A549 (cell line): ENCODE measurements around the gene CGB3. TPM values are rescaled to one million over a fixed set of nuclear protein-coding genes. Genes with fewer than 3 reads are reported as not detected.
A peak's percentile ranks its signal among the peaks of the same experiment; 100 is the strongest.

Experiments
- ATAC-seq, 2 experiments: fragments of 200-7000 bp in 1 of 2; fragments of >200 bp in 1 of 2; cut with Nextera tagmentation in 1 of 2; cut with Tn5 transposase in 1 of 2; 3 replicates each; pipeline versions ENCODE4 v1.8.0 to v1.9.1; 2018 to 2020; ENCODE audit warnings: mild to moderate bottlenecking in 1 of 2, moderate library complexity in 1 of 2
- CTCF ChIA-PET: fragments of 300-600 bp; sonication (Branson Sonifier 250); formaldehyde crosslinking; extraction: SDS; loops from one replicate; lab custom pipeline; 2021; ENCODE audit warnings: antibody characterized with exemption, inconsistent platforms; lab: Yijun Ruan, JAX
- POLR2A ChIA-PET: fragments of 350-600 bp; formaldehyde crosslinking; extraction: SDS; loops from one replicate; lab custom pipeline; 2021; ENCODE audit warnings: antibody characterized with exemption, inconsistent platforms; lab: Yijun Ruan, JAX
- DNase-seq, 2 experiments: peaks; one replicate each; pipeline versions ENCODE4 v3.0.0 to v3.0.0-alpha.2; 2011 to 2016; ENCODE audit warnings: low read depth in 1 of 2, low spot score in 1 of 2
- FAIRE-seq: peaks from 2 replicates; lab custom pipeline; 2011; peaks lifted over from hg19 to GRCh38; lab: Jason Lieb, UNC
- H3K27ac ChIP-seq, 2 experiments: fragments of >200 bp; sonication (Bioruptor Twin); formaldehyde crosslinking; 3 replicates each; pipeline ENCODE4 v1.5.1; 2016 to 2017
- H3K4me1 ChIP-seq: fragments of >200 bp; sonication (Bioruptor Twin); formaldehyde crosslinking; 3 replicates; pipeline ENCODE4 v1.6.1; 2016
- H3K4me2 ChIP-seq: fragments of >200 bp; sonication (Bioruptor Twin); formaldehyde crosslinking; 3 replicates; pipeline ENCODE4 v1.6.1; 2016
- H3K4me3 ChIP-seq: fragments of >200 bp; sonication (Bioruptor Twin); formaldehyde crosslinking; 3 replicates; pipeline ENCODE4 v1.5.1; 2016
- H3K9me3 ChIP-seq: fragments of >200 bp; sonication (Bioruptor Twin); formaldehyde crosslinking; 3 replicates; pipeline ENCODE4 v1.6.1; 2016
- CBX2 ChIP-seq: fragments of 200-600 bp; sonication (generic); IDR thresholded peaks from 2 replicates; pipeline ENCODE4 v1.6.1; 2016; ENCODE audit warnings: low read depth, mild to moderate bottlenecking, borderline replicate concordance
- CHD4 ChIP-seq: fragments of 200-600 bp; sonication (generic); IDR thresholded peaks from 2 replicates; pipeline ENCODE4 v1.6.1; 2016; ENCODE audit warnings: antibody characterized with exemption, mild to moderate bottlenecking, borderline replicate concordance
- EHMT2 ChIP-seq: fragments of 200-600 bp; sonication (generic); IDR thresholded peaks from 2 replicates; pipeline ENCODE4 v1.6.1; 2016; ENCODE audit warnings: antibody characterized with exemption, low read depth, mild to moderate bottlenecking, moderate library complexity
- FOSB ChIP-seq: fragments of 250-450 bp; sonication (Bioruptor Pico); IDR thresholded peaks from 2 replicates; pipeline ENCODE4 v1.5.0; 2020; ENCODE audit warnings: mild to moderate bottlenecking, moderate library complexity
- FOXS1 ChIP-seq: fragments of 250-450 bp; sonication (Bioruptor Pico); IDR thresholded peaks from 2 replicates; pipeline ENCODE4 v1.5.0; 2020; ENCODE audit warnings: mild to moderate bottlenecking, moderate library complexity
- GATA3 ChIP-seq: IDR thresholded peaks from 2 replicates; pipeline ENCODE4 v1.6.1; 2012; ENCODE audit warnings: borderline replicate concordance
- HDAC2 ChIP-seq: fragments of 200-600 bp; sonication (generic); IDR thresholded peaks from 2 replicates; pipeline ENCODE4 v1.6.1; 2016
- HOXB13 ChIP-seq: fragments of 250-450 bp; sonication (Bioruptor Pico); IDR thresholded peaks from 2 replicates; pipeline ENCODE4 v1.5.0; 2020; ENCODE audit warnings: low read depth, mild to moderate bottlenecking, moderate library complexity
- HOXB5 ChIP-seq: fragments of 250-450 bp; sonication (Bioruptor Pico); IDR thresholded peaks from 2 replicates; pipeline ENCODE4 v1.5.0; 2020; ENCODE audit warnings: mild to moderate bottlenecking, moderate library complexity
- JUNB ChIP-seq: fragments of >200 bp; sonication (Bioruptor Twin); formaldehyde crosslinking; IDR thresholded peaks from 2 replicates; pipeline ENCODE4 v1.6.1; 2016
- MAFK ChIP-seq: fragments of 450-650 bp; IDR thresholded peaks from 2 replicates; pipeline ENCODE4 v1.6.1; 2014; ENCODE audit not compliant: partially characterized antibody
- NFE2L2 ChIP-seq: fragments of 150-350 bp; conservative IDR thresholded peaks from 2 replicates; pipeline ENCODE4 v1.6.1; 2014; ENCODE audit warnings: low read length
- NR3C1 ChIP-seq: fragments of >200 bp; sonication (Bioruptor Twin); formaldehyde crosslinking; IDR thresholded peaks from 3 replicates; pipeline ENCODE4 v1.6.1; 2017
- RCOR1 ChIP-seq: fragments of 150-350 bp; IDR thresholded peaks from 2 replicates; pipeline ENCODE4 v1.6.1; 2014; ENCODE audit warnings: antibody characterized with exemption, low read length, low read depth
- RFX5 ChIP-seq: fragments of 450-650 bp; IDR thresholded peaks from 2 replicates; pipeline ENCODE4 v1.7.1; 2014; ENCODE audit warnings: antibody characterized with exemption, mild to moderate bottlenecking, moderate library complexity
- RNF2 ChIP-seq: fragments of 200-600 bp; sonication (generic); IDR thresholded peaks from 2 replicates; pipeline ENCODE4 v1.6.1; 2016; ENCODE audit warnings: low read depth, mild to moderate bottlenecking, antibody characterized with exemption, moderate library complexity, borderline replicate concordance
- TFCP2L1 ChIP-seq: fragments of 250-450 bp; sonication (Bioruptor Pico); IDR thresholded peaks from 2 replicates; pipeline ENCODE4 v1.5.0; 2021; ENCODE audit warnings: mild to moderate bottlenecking
- TP53 ChIP-seq: fragments of 250-450 bp; sonication (Bioruptor Pico); IDR thresholded peaks from 2 replicates; pipeline ENCODE4 v1.5.0; 2021; ENCODE audit warnings: mild to moderate bottlenecking, moderate library complexity
- ZFP36 ChIP-seq: fragments of 450-650 bp; IDR thresholded peaks from 2 replicates; pipeline ENCODE4 v1.6.1; 2014; ENCODE audit warnings: borderline replicate concordance; ENCODE audit not compliant: partially characterized antibody
- ZSCAN20 ChIP-seq: fragments of 250-450 bp; sonication (Bioruptor Pico); IDR thresholded peaks from 2 replicates; pipeline ENCODE4 v1.8.0; 2022; ENCODE audit warnings: mild to moderate bottlenecking, moderate library complexity
- WGBS: methylation state at CpG from one replicate; pipeline ENCODE4 v1.1.6; 2017; ENCODE audit errors: missing lambda C conversion rate; 5-methylcytosine and 5-hydroxymethylcytosine counted together
- polyA plus RNA-seq, 4 experiments: library from polyadenylated mRNA; depleted of rRNA in 3 of 4; stranded (reverse); fragments of >200 nt; fragmentation: RNase III in 1 of 4; extraction: RNeasy Plus Mini Kit Qiagen cat#74134 plus additional on column Dnase treatment in 1 of 4; gene quantifications; 2 replicates in 3 of 4; 3 replicates in 1 of 4; pipeline ENCODE4 v1.2.3, GENCODE V29; 2011 to 2017
- TF ChIP-seq, protein P1 (sequence below): fragments of >200 bp; sonication (Bioruptor Twin); formaldehyde crosslinking; IDR thresholded peaks from 3 replicates; pipeline ENCODE4 v1.6.1; 2016
- TF ChIP-seq, protein P2 (sequence below): IDR thresholded peaks from 2 replicates; pipeline ENCODE4 v1.6.1; 2012
- TF ChIP-seq, protein P3 (sequence below): IDR thresholded peaks from 2 replicates; pipeline ENCODE4 v1.6.1; 2012; ENCODE audit warnings: low read depth, borderline replicate concordance

Gene CGB3
- polyA plus RNA-seq, 2 of the 4 experiments (the other 2 are of a cell fraction), result 0.13 TPM; not detected in 1

DNA sequence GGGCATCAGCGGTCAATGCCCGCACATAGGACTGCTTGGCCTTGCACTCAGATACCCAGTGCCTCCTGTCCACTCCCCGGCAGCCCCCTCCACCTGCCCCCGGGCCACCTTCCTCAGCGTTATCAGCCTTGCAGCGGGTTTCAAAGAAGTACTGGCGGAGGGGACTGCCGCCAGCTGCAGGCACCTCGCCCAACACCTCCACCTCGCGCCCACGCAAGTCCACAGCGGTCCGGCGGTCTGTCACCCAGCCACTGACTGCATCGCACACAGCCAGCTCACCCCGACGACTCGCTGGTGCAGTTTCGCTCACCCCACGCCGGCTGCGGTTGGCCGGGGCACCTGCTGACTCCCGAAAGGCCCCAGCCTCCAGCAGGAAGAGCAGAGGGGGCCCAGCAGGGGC, 37.3 kb upstream of the CGB3 start:
- Histone ChIP-seq H3K9me3 (no peaks in the 10 kb centered on the region), H3K4me1 (peaks cover 29% of the 10 kb centered on the region), H3K4me2 (no peak overlapping the region), H3K27ac (no peak overlapping the region), H3K4me3 (no peak overlapping the region)
- no peak for DNase-seq
- WGBS, result 94% methylated on average over 25 of the region's 25 CpGs
- TF ChIP-seq CHD4, result no peak
- no peak for TF ChIP-seq RNF2
- no peak for TF ChIP-seq HDAC2
- no peak for TF ChIP-seq GATA3
- TF ChIP-seq ZSCAN20, result no peak
- TF ChIP-seq FOSB (CRISPR knock-in tag), result no peak
- TF ChIP-seq FOXS1, result no peak
- no peak for TF ChIP-seq TFCP2L1 (CRISPR knock-in tag)
- no peak for TF ChIP-seq ZFP36
- no peak for ATAC-seq
- ChIA-PET POLR2A (interaction anchor here (0.7 kb wide), 1 partner anchor 8 kb away, joined by 3 read pairs; no protein-coding TSS in a partner anchor), CTCF (interaction anchor here (1.0 to 7.3 kb wide), 8 partner anchors 11 to 273 kb away, joined by 3 to 96 read pairs (median 8); partner anchors contain the start of genes GYS1, KCNA7 and RUVBL2)
- no peak for FAIRE-seq

DNA sequence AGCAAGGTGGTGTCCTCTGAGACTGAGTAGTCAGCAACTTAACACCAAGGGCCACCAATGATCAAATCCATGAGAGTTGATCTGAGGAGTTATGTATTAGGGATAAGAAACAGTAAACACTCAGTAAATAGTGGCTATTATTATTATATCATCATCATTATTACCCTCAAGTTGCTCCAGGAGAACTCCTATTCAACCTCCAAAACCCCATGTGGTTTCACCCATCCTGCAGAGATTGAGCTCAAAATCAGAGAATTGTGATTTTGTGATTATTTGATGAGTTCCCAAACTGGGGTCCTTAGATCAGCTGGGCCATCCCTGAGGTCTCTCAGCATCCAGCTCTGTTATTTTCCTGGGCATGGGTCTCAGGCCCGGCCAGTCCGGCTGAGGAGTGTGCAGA, 36.9 kb upstream of the CGB3 start:
- FAIRE-seq (peak; percentile 18), ATAC-seq (no peak), DNase-seq (no peak)
- H3K4me3 ChIP-seq, result no peak overlapping the region
- H3K4me2 ChIP-seq, result no peak overlapping the region
- H3K4me1 ChIP-seq, result peaks cover 28% of the 10 kb centered on the region
- ChIA-PET CTCF (interaction anchor here (0.9 to 7.3 kb wide), 11 partner anchors 12 to 273 kb away, joined by 3 to 96 read pairs (median 4); partner anchors contain the start of genes GYS1, KCNA7 and RUVBL2), POLR2A (no interaction called here)
- TF ChIP-seq, protein P1, sequence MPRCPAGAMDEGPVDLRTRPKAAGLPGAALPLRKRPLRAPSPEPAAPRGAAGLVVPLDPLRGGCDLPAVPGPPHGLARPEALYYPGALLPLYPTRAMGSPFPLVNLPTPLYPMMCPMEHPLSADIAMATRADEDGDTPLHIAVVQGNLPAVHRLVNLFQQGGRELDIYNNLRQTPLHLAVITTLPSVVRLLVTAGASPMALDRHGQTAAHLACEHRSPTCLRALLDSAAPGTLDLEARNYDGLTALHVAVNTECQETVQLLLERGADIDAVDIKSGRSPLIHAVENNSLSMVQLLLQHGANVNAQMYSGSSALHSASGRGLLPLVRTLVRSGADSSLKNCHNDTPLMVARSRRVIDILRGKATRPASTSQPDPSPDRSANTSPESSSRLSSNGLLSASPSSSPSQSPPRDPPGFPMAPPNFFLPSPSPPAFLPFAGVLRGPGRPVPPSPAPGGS, result no peak
- no peak for TF ChIP-seq HOXB13 (CRISPR knock-in tag)
- no peak for TF ChIP-seq MAFK
- H3K9me3 ChIP-seq, result no peaks in the 10 kb centered on the region
- H3K27ac ChIP-seq, result no peak overlapping the region
- WGBS, result 100% methylated on average over 2 of the region's 2 CpGs

DNA sequence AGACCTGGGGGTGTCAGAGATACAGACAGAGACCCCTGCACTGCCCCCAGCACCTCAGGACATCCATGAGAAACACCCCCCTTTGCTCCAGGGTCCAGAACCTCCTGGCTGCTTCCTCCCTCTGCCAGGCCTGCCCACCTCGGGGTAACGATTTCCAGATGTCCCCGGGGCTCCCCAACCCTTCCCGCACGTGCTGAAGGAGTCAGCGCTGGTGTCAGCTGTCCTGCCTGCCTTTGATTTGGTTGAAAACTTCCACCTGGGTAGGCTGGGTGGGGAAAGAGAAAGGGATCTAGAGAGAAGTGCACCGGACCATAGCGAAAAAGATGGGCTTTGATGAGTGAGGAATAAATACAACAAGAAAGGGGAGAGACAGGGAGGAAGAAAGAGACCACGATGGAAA, 34.9 kb upstream of the CGB3 start:
- DNase-seq, result no peak
- no peak overlapping the region for H3K4me2 ChIP-seq
- H3K4me3 ChIP-seq, result no peak overlapping the region
- ATAC-seq, result no peak
- peaks cover 12% of the 10 kb centered on the region for H3K4me1 ChIP-seq
- CTCF ChIA-PET, result interaction anchor here (1.0 to 7.3 kb wide), 10 partner anchors 14 to 271 kb away, joined by 3 to 96 read pairs (median 8); partner anchors contain the start of genes GYS1, KCNA7 and RUVBL2
- FAIRE-seq, result no peak
- no peak for TF ChIP-seq HOXB5 (CRISPR knock-in tag)
- TF ChIP-seq, all 56 proteins: peak for 0
- H3K9me3 ChIP-seq, result no peaks in the 10 kb centered on the region
- H3K27ac ChIP-seq, result no peak overlapping the region
- POLR2A ChIA-PET, result no interaction called here
- WGBS, result 85% methylated on average over 9 of the region's 9 CpGs

DNA sequence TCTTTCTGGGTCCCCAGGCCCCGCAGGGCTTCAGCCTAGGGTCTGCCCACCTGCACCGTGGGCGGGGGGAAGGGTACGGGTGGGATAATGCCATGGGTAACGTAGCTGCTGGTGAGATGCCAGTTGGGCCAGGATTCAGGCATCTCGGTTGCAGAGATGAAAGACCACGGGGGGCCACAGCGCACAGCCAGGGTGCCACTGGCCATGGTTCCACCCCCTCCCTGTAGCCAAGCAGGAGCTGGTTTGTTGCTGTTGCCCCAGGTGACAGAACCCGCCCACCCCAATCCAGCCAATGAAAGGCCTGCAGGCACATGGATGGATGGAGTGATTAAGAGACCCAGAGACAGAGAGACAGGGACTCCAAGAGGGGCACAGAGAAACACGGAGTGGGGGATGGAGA, 34.4 kb upstream of the CGB3 start:
- DNase-seq (peak in 1 of 2 experiments; percentile 56), FAIRE-seq (no peak), ATAC-seq (peak in 1 of 2 experiments; percentile 39; a peak in 3 of 6 replicates)
- CTCF ChIA-PET, result interaction anchor here (1.0 to 7.3 kb wide), 7 partner anchors 14 to 150 kb away, joined by 3 to 96 read pairs (median 5); partner anchors contain the start of genes GYS1, KCNA7 and RUVBL2
- H3K27ac ChIP-seq, result no peak overlapping the region
- WGBS, result 81% methylated on average over 10 of the region's 10 CpGs
- no peak overlapping the region for H3K4me3 ChIP-seq
- no peaks in the 10 kb centered on the region for H3K9me3 ChIP-seq
- H3K4me2 ChIP-seq, result no peak overlapping the region
- POLR2A ChIA-PET, result interaction anchor here (1.5 kb wide), 1 partner anchor 39 kb away, joined by 4 read pairs; no protein-coding TSS in a partner anchor
- peaks cover 11% of the 10 kb centered on the region for H3K4me1 ChIP-seq
- TF ChIP-seq, protein P2, sequence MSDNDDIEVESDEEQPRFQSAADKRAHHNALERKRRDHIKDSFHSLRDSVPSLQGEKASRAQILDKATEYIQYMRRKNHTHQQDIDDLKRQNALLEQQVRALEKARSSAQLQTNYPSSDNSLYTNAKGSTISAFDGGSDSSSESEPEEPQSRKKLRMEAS, result no peak
- no peak for TF ChIP-seq TP53 (CRISPR knock-in tag)
- TF ChIP-seq, protein P1, result no peak
- no peak for TF ChIP-seq ZSCAN20
- no peak for TF ChIP-seq JUNB
- TF ChIP-seq CBX2, result no peak
- TF ChIP-seq NR3C1, result no peak
- no peak for TF ChIP-seq RFX5
- no peak for TF ChIP-seq RCOR1
- TF ChIP-seq NFE2L2, result no peak
- no peak for TF ChIP-seq HOXB5 (CRISPR knock-in tag)
- TF ChIP-seq EHMT2, result no peak
- TF ChIP-seq, protein P3, sequence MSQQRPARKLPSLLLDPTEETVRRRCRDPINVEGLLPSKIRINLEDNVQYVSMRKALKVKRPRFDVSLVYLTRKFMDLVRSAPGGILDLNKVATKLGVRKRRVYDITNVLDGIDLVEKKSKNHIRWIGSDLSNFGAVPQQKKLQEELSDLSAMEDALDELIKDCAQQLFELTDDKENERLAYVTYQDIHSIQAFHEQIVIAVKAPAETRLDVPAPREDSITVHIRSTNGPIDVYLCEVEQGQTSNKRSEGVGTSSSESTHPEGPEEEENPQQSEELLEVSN, result no peak
